DOHH2 (cell line): ENCODE data around the gene SEC31B.

Experiments used
- H3F3A ChIP-seq: fragments of 200-600 bp; sonication (generic), shearing (Covaris generic); 2 replicates; pipeline ENCODE4 v1.6.0; 2016; ENCODE audit warnings: antibody characterized with exemption, mild to moderate bottlenecking; ENCODE audit not compliant: control insufficient read depth, insufficient read depth
- H3K27ac ChIP-seq: fragments of 200-600 bp; sonication (generic); 2 replicates; pipeline ENCODE4 v1.5.1; 2014; ENCODE audit warnings: low read depth, mild to moderate bottlenecking, low read length, moderate library complexity
- H3K27me3 ChIP-seq: fragments of 200-600 bp; sonication (generic); 2 replicates; pipeline ENCODE4 v1.6.1; 2014; ENCODE audit warnings: mild to moderate bottlenecking, low read length, mixed read lengths; ENCODE audit not compliant: control insufficient read depth
- H3K36me3 ChIP-seq: fragments of 200-600 bp; sonication (generic); 2 replicates; pipeline ENCODE4 v1.6.1; 2014; ENCODE audit warnings: mild to moderate bottlenecking, low read length, moderate library complexity, mixed read lengths; ENCODE audit not compliant: control insufficient read depth
- H3K4me1 ChIP-seq: fragments of 200-600 bp; sonication (generic); 2 replicates; pipeline ENCODE4 v1.6.1; 2014; ENCODE audit warnings: mild to moderate bottlenecking, low read length, mixed read lengths; ENCODE audit not compliant: control insufficient read depth
- H3K4me2 ChIP-seq: fragments of 200-600 bp; sonication (generic); 2 replicates; pipeline ENCODE4 v1.6.0; 2014; ENCODE audit warnings: mild to moderate bottlenecking, low read length, moderate library complexity
- H3K4me3 ChIP-seq: fragments of 200-600 bp; sonication (generic); 2 replicates; pipeline ENCODE4 v1.5.1; 2014; ENCODE audit warnings: mild to moderate bottlenecking, low read length, mixed read lengths
- H3K79me2 ChIP-seq: fragments of 200-600 bp; sonication (generic); 2 replicates; pipeline ENCODE4 v1.6.1; 2014; ENCODE audit warnings: mild to moderate bottlenecking, low read length, mixed read lengths; ENCODE audit not compliant: control insufficient read depth
- H3K9me2 ChIP-seq: fragments of 200-600 bp; sonication (generic); replicated peaks from 2 replicates; pipeline ENCODE4 v1.6.1; 2014; ENCODE audit warnings: mild to moderate bottlenecking, low read length, mixed read lengths; ENCODE audit not compliant: control insufficient read depth
- H3K9me3 ChIP-seq: fragments of 200-600 bp; sonication (generic); 2 replicates; pipeline ENCODE4 v1.6.1; 2014; ENCODE audit warnings: antibody characterized with exemption, low read length, mixed read lengths; ENCODE audit not compliant: control insufficient read depth, insufficient read depth
- H4K20me1 ChIP-seq: fragments of 200-600 bp; sonication (generic); 2 replicates; pipeline ENCODE4 v1.6.0; 2014; ENCODE audit warnings: low read depth, mild to moderate bottlenecking, antibody characterized with exemption, low read length, moderate library complexity; ENCODE audit not compliant: control insufficient read depth, insufficient read depth
- EZH2phosphoT487 ChIP-seq: fragments of 200-600 bp; sonication (generic); IDR thresholded peaks from 2 replicates; pipeline ENCODE4 v1.6.1; 2017; ENCODE audit warnings: borderline replicate concordance, mild to moderate bottlenecking, antibody characterized with exemption, low read length, moderate library complexity, mixed read lengths
- TF ChIP-seq, protein P1 (sequence below): fragments of 200-600 bp; sonication (generic); IDR thresholded peaks from one replicate; pipeline ENCODE4 v1.5.1; 2014; ENCODE audit warnings: antibody characterized with exemption, mild to moderate bottlenecking, low read depth, low read length; ENCODE audit not compliant: poor library complexity, severe bottlenecking

SEC31B gene

GRCh38 chr10:100448951-100449350 lies 70.7 kb downstream of the SEC31B start:
- Histone ChIP-seq H3K27ac (no peak overlapping the region), H3K9me2 (no peaks in the 10 kb centered on the region), H3K79me2 (no peaks in the 10 kb centered on the region), H3K4me3 (no peak overlapping the region), H3K4me1 (peaks cover 13% of the 10 kb centered on the region), H3K9me3 (no peaks in the 10 kb centered on the region), H3F3A (no peaks in the 10 kb centered on the region), H3K36me3 (no peaks in the 10 kb centered on the region), H3K27me3 (no peaks in the 10 kb centered on the region), H3K4me2 (no peak overlapping the region), H4K20me1 (no peaks in the 10 kb centered on the region)
- TF ChIP-seq, protein P1, sequence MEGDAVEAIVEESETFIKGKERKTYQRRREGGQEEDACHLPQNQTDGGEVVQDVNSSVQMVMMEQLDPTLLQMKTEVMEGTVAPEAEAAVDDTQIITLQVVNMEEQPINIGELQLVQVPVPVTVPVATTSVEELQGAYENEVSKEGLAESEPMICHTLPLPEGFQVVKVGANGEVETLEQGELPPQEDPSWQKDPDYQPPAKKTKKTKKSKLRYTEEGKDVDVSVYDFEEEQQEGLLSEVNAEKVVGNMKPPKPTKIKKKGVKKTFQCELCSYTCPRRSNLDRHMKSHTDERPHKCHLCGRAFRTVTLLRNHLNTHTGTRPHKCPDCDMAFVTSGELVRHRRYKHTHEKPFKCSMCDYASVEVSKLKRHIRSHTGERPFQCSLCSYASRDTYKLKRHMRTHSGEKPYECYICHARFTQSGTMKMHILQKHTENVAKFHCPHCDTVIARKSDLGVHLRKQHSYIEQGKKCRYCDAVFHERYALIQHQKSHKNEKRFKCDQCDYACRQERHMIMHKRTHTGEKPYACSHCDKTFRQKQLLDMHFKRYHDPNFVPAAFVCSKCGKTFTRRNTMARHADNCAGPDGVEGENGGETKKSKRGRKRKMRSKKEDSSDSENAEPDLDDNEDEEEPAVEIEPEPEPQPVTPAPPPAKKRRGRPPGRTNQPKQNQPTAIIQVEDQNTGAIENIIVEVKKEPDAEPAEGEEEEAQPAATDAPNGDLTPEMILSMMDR = no peak
- no peak for TF ChIP-seq EZH2phosphoT487

GRCh38 chr10:100447663-100448062 lies 72.0 kb downstream of the SEC31B start:
- H3F3A ChIP-seq = no peaks in the 10 kb centered on the region
- H3K27ac ChIP-seq = no peak overlapping the region
- H3K79me2 ChIP-seq = no peaks in the 10 kb centered on the region
- H3K9me3 ChIP-seq = no peaks in the 10 kb centered on the region
- TF ChIP-seq EZH2phosphoT487 = no peak
- TF ChIP-seq, protein P1 = no peak
- H4K20me1 ChIP-seq = no peaks in the 10 kb centered on the region
- H3K9me2 ChIP-seq = no peaks in the 10 kb centered on the region
- H3K36me3 ChIP-seq = no peaks in the 10 kb centered on the region
- no peaks in the 10 kb centered on the region for H3K27me3 ChIP-seq
- H3K4me2 ChIP-seq = no peak overlapping the region
- no peak overlapping the region for H3K4me3 ChIP-seq
- peaks cover 13% of the 10 kb centered on the region for H3K4me1 ChIP-seq

DNA sequence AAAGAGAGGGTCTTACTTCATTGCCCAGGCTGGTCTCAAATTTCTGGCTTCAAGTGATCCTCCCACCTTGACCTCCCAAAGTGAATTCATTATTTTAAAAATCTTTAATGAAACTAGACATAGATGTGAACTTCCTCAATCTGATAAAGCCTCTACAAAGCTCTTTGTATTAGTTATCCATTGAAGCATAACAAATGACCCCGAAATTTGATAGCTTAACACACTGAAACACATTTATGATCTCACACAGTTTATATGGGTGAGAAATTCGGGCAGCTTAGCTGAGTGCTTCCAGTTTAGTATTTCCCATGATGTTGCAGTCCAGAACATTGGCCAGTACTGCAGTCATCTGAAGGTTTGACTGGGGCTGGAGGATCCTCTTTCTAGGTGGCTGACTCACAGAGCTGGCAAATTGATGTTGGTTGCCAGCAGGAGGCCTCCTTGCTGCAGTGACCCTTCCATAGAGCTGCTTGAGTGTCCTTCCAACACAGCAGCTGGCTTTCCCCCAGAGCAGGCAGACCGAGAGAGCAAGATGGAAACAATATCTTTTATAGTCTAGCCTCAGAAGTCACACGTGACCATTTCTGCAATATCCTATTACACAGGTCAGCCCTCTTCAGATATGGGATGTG lies 73.4 kb downstream of the SEC31B start:
- H3K27me3 ChIP-seq = no peaks in the 10 kb centered on the region
- H3K9me2 ChIP-seq = no peaks in the 10 kb centered on the region
- no peaks in the 10 kb centered on the region for H3K79me2 ChIP-seq
- peak overlapping the region; percentile 50 for H3K4me3 ChIP-seq
- H3K4me2 ChIP-seq = peak overlapping the region; percentile 59
- H3F3A ChIP-seq = no peaks in the 10 kb centered on the region
- H3K4me1 ChIP-seq = peaks cover 13% of the 10 kb centered on the region
- no peaks in the 10 kb centered on the region for H3K9me3 ChIP-seq
- 0 out of 2 replicates have a peak overlapping the region, but pooled peaks have one; percentile 11 for H3K27ac ChIP-seq
- H4K20me1 ChIP-seq = no peaks in the 10 kb centered on the region
- TF ChIP-seq, protein P1 = peak; percentile 37
- TF ChIP-seq EZH2phosphoT487 = no peak
- H3K36me3 ChIP-seq = no peaks in the 10 kb centered on the region
